Amniotic stem cell (primary cell): ENCODE data around the gene CLCN7.

Source experiments
- DNase-seq: peaks from one replicate; lab custom pipeline; 2025; lab: John Stamatoyannopoulos, UW

CLCN7 gene

GRCh38 chr16:1464196-1464893, 10.5 kb downstream of the CLCN7 start:
- DNase-seq = no peak

- DNase-seq = no peak
These were observed 13.7 kb downstream of the CLCN7 start for GRCh38 chr16:1461146-1461545.

- DNase-seq = no peak
These were observed 14.2 kb downstream of the CLCN7 start for GRCh38 chr16:1460602-1461138.

- DNase-seq = no peak
These were observed 14.9 kb downstream of the CLCN7 start for GRCh38 chr16:1459967-1460366.

- no peak for DNase-seq
These were observed 15.9 kb downstream of the CLCN7 start for GRCh38 chr16:1458977-1459341.

GRCh38 chr16:1458336-1458976, 16.4 kb downstream of the CLCN7 start:
- no peak for DNase-seq

GRCh38 chr16:1457489-1458245, 17.2 kb downstream of the CLCN7 start:
- DNase-seq = no peak

GRCh38 chr16:1456951-1457350, 17.9 kb downstream of the CLCN7 start:
- DNase-seq = no peak

GRCh38 chr16:1455190-1456171, 19.3 kb downstream of the CLCN7 start:
- no peak for DNase-seq

- no peak for DNase-seq
These were observed 20.3 kb downstream of the CLCN7 start for GRCh38 chr16:1454561-1454960.

GRCh38 chr16:1453316-1453715, 21.5 kb downstream of the CLCN7 start:
- no peak for DNase-seq

GRCh38 chr16:1452530-1452929, 22.3 kb downstream of the CLCN7 start:
- DNase-seq = no peak

GRCh38 chr16:1451702-1452392, 23.0 kb downstream of the CLCN7 start:
- DNase-seq = no peak

GRCh38 chr16:1450841-1451240, 24.0 kb downstream of the CLCN7 start:
- no peak for DNase-seq

- no peak for DNase-seq
These were observed 24.6 kb downstream of the CLCN7 start for GRCh38 chr16:1450218-1450617.

GRCh38 chr16:1449201-1449788, 25.5 kb downstream of the CLCN7 start:
- no peak for DNase-seq

- DNase-seq = no peak
These were observed 26.2 kb downstream of the CLCN7 start for GRCh38 chr16:1448536-1449116.

GRCh38 chr16:1447965-1448364, 26.9 kb downstream of the CLCN7 start:
- no peak for DNase-seq

GRCh38 chr16:1446296-1447080, 28.3 kb downstream of the CLCN7 start:
- no peak for DNase-seq
